Brain microvascular endothelial cell (primary cell): ENCODE measurements around the gene FAM222B.

Experiments used
- DNase-seq: peaks from one replicate; pipeline ENCODE4 v3.0.0-alpha.2; 2020
- H3K27ac ChIP-seq: fragments of 250-450 bp; sonication (Bioruptor Pico); 2 replicates; pipeline ENCODE4 v1.5.1; 2020; ENCODE audit warnings: mild to moderate bottlenecking, moderate library complexity
- H3K27me3 ChIP-seq: fragments of 250-450 bp; sonication (Bioruptor Pico); replicated peaks from 2 replicates; pipeline ENCODE4 v1.5.1; 2020; ENCODE audit warnings: mild to moderate bottlenecking
- H3K36me3 ChIP-seq: fragments of 250-450 bp; sonication (Bioruptor Pico); replicated peaks from 2 replicates; pipeline ENCODE4 v1.5.1; 2020; ENCODE audit warnings: mild to moderate bottlenecking
- H3K4me3 ChIP-seq: 2 replicates; pipeline ENCODE4 v1.5.1; 2011; ENCODE audit warnings: low read depth, mild to moderate bottlenecking, control low read depth, low read length, moderate library complexity
- in situ Hi-C: cut with HindIII; loops from 2 replicates; pipeline ENCODE4 v1.10.0; 2017; ENCODE audit warnings: low sequenced_read_pairs, low pct_ligation_motif_present
- TF ChIP-seq, protein P1 (sequence below): IDR thresholded peaks from 2 replicates; pipeline ENCODE4 v1.5.1; 2011; ENCODE audit warnings: low read depth, mild to moderate bottlenecking, moderate library complexity, low read length, control low read depth, inconsistent platforms; ENCODE audit errors: missing control alignments

FAM222B gene

DNA sequence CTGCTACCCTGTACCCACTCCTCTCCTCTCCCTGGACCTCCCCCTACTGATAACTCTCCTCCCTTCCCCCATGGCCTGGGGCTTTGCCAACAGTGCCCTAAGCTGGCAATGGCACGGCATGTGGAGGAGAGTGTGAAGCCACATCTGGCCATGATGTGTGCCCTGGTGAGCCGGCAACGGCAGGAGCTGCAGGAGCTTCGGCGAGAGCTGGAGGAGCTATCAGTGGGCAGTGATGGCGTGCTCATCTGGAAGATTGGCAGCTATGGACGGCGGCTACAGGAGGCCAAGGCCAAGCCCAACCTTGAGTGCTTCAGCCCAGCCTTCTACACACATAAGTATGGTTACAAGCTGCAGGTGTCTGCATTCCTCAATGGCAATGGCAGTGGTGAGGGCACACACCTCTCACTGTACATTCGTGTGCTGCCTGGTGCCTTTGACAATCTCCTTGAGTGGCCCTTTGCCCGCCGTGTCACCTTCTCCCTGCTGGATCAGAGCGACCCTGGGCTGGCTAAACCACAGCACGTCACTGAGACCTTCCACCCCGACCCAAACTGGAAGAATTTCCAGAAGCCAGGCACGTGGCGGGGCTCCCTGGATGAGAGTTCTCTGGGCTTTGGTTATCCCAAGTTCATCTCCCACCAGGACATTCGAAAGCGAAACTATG, 93.6 kb downstream of the FAM222B start:
- H3K27ac ChIP-seq: no peak overlapping the region
- H3K4me3 ChIP-seq: no peak overlapping the region
- TF ChIP-seq, protein P1, sequence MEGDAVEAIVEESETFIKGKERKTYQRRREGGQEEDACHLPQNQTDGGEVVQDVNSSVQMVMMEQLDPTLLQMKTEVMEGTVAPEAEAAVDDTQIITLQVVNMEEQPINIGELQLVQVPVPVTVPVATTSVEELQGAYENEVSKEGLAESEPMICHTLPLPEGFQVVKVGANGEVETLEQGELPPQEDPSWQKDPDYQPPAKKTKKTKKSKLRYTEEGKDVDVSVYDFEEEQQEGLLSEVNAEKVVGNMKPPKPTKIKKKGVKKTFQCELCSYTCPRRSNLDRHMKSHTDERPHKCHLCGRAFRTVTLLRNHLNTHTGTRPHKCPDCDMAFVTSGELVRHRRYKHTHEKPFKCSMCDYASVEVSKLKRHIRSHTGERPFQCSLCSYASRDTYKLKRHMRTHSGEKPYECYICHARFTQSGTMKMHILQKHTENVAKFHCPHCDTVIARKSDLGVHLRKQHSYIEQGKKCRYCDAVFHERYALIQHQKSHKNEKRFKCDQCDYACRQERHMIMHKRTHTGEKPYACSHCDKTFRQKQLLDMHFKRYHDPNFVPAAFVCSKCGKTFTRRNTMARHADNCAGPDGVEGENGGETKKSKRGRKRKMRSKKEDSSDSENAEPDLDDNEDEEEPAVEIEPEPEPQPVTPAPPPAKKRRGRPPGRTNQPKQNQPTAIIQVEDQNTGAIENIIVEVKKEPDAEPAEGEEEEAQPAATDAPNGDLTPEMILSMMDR: no peak
- H3K36me3 ChIP-seq: peaks cover 58% of the 10 kb centered on the region
- no peaks in the 10 kb centered on the region for H3K27me3 ChIP-seq
- in situ Hi-C loops: no loop called here
- DNase-seq: no peak

DNA sequence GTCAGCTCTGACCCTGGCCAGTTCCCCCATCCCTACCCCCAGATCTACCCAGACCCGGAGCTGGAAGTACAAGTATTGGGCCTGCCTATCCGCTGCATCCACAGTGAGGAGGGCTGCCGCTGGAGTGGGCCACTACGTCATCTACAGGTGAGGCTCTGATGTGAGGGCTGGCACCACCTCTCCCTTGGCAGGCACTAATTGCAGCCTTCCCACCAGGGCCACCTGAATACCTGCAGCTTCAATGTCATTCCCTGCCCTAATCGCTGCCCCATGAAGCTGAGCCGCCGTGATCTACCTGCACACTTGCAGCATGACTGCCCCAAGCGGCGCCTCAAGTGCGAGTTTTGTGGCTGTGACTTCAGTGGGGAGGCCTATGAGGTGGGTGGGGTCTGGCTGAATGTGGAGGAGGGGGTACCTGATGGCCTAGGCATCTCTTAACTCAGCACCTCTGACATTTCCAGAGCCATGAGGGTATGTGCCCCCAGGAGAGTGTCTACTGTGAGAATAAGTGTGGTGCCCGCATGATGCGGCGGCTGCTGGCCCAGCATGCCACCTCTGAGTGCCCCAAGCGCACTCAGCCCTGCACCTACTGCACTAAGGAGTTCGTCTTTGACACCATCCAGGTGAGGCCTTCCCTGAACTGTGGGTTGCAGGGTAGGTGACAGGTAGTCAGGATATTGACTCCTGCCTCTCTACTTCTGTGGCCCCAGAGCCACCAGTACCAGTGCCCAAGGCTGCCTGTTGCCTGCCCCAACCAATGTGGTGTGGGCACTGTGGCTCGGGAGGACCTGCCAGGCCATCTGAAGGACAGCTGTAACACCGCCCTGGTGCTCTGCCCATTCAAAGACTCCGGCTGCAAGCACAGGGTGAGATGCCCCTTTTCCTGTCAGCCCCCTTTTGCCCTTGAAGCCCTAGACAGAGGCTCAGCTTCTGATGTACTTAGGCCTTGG, 94.5 kb downstream of the FAM222B start:
- DNase-seq: no peak
- Histone ChIP-seq H3K4me3 (no peak overlapping the region), H3K36me3 (peaks cover 58% of the 10 kb centered on the region), H3K27ac (no peak overlapping the region), H3K27me3 (no peaks in the 10 kb centered on the region)
- in situ Hi-C loops: no loop called here
- TF ChIP-seq, protein P1: no peak

DNA sequence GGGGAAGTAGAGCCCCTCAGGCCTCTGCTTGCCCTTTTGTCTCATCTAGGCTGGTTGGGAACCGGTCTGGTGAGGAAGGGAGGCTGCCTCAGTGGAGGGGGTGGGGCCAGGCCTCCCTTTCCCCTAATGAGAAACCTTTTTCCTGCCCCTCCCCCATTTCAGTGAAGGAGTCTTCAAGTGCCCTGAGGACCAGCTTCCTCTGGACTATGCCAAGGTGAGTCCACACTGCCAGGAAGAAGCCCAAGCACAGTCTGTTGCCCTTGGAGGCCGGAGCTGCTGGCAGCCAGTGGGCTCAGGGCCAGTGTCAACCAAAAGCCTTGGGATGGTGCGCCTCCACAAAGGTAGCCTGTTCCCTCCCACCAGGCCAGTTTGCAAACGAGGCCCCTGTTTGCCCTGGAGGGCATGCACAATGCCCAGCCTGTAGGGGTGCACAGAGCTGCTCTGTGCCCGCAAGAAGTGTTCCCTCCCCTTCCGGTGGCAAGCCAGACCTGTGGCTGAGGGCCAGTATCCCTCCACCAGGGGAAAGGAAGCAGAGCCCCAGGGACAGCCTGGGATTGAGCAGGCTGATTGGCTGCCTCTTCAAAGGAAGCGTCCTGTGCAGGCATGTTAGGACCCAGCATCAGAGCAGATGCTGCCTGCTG, 95.4 kb downstream of the FAM222B start:
- Histone ChIP-seq H3K36me3 (peaks cover 55% of the 10 kb centered on the region), H3K27ac (no peak overlapping the region), H3K4me3 (no peak overlapping the region), H3K27me3 (no peaks in the 10 kb centered on the region)
- in situ Hi-C loops: no loop called here
- DNase-seq: no peak
- TF ChIP-seq, protein P1: no peak

DNA sequence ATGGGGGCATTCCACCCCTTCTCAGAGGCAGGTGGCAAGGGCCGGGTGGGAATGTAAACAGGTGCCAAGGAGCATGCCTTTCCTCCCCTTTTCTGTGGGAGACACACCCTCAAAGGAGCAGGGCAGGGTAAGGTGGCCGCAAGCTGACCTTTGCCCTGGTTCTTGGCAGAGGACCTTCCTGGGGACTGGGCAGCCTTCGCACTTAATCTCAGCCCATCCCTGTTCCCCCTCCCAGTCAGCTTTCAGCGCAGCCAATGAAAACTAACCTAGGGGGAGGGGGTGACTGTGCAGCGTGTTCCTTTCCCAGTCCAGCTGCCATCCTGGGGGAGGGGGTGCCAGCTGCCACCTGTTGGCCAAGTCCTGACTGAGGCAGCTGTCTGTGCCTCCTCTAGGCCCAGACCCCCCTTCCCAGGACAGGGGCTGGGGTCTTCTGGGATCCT, 96.0 kb downstream of the FAM222B start:
- H3K27me3 ChIP-seq: no peaks in the 10 kb centered on the region
- TF ChIP-seq, protein P1: no peak
- no peak for DNase-seq
- H3K4me3 ChIP-seq: no peak overlapping the region
- in situ Hi-C loops: no loop called here
- H3K36me3 ChIP-seq: peaks cover 52% of the 10 kb centered on the region
- no peak overlapping the region for H3K27ac ChIP-seq

DNA sequence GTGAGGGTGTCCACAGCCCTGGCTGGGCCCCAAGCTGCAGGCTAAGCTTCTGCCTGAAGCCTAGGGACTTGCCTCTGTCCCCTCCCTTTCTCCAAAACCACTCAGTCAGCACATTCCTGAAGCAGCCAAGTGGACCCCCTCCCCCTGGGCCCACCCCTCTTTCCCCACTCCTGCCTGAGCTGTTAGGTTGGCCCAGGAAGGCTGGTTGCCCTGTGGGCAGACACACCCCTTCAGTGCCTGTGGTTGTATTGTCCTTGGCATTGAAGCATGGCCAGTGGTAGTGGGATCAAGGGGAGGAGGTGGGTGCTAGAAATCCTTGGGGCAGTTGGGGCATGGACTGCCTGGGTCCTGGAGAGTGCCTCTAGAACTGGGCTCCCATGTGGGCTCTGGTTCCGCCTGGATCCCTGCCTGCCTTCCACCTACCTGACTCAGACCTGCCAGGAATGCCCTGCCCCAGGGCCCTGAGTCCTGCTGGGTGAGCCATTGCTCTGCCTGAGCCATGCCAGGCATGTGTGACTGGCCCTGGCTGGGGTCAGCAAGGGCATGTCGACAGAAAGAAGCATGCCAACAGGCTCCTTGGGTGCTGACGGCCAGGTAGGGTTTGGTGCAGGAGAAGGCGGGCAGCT, 96.7 kb downstream of the FAM222B start:
- peak overlapping the region; percentile 85 for H3K4me3 ChIP-seq
- TF ChIP-seq, protein P1: no peak
- H3K27me3 ChIP-seq: no peaks in the 10 kb centered on the region
- in situ Hi-C loops: no loop called here
- no peak overlapping the region for H3K27ac ChIP-seq
- peaks cover 47% of the 10 kb centered on the region for H3K36me3 ChIP-seq
- no peak for DNase-seq
